Natural killer cell (primary cell): ENCODE results near the gene CHD3. TPM values are rescaled to one million over a fixed set of nuclear protein-coding genes. Genes with fewer than 3 reads are reported as not detected.

Experiments
- ATAC-seq, 3 donors: fragments of 150-1000 bp in 2 of 3; fragments of 200-7000 bp in 1 of 3; cut with Tn5 transposase; 1 replicate in 1 of 3; 2 replicates in 2 of 3; pipeline ENCODE4 v1.10.0; 2021; ENCODE audit warnings: mild to moderate bottlenecking in 2 of 3, moderate library complexity in 2 of 3
- DNase-seq, 2 donors: peaks; one replicate each; pipeline versions ENCODE4 v3.0.0 to v3.0.0-alpha.2; 2013 to 2021; ENCODE audit warnings: mixed read lengths in 1 of 2
- H3K27ac ChIP-seq: one replicate; pipeline ENCODE4 v1.5.1; 2013; ENCODE audit warnings: mild to moderate bottlenecking, low read length
- H3K27me3 ChIP-seq: one replicate; pipeline ENCODE4 v1.6.1; 2013; ENCODE audit warnings: low read length; ENCODE audit not compliant: control insufficient read depth, insufficient read depth
- H3K36me3 ChIP-seq: one replicate; pipeline ENCODE4 v1.6.1; 2013; ENCODE audit warnings: low read length; ENCODE audit not compliant: control insufficient read depth, insufficient read depth
- H3K4me1 ChIP-seq: one replicate; pipeline ENCODE4 v1.6.1; 2013; ENCODE audit warnings: low read length; ENCODE audit not compliant: control insufficient read depth, insufficient read depth
- H3K4me3 ChIP-seq: one replicate; pipeline ENCODE4 v1.5.1; 2013; ENCODE audit warnings: low read length
- H3K9me3 ChIP-seq: one replicate; pipeline ENCODE4 v1.6.1; 2013; ENCODE audit warnings: low read length; ENCODE audit not compliant: control insufficient read depth, insufficient read depth
- H3K27ac Mint-ChIP-seq, 2 donors: one replicate each; pipeline ENCODE4 v1.8.0; 2022; ENCODE audit warnings: mild to moderate bottlenecking in 2 of 2, mixed read lengths in 2 of 2, moderate library complexity in 1 of 2
- H3K27me3 Mint-ChIP-seq, 2 donors: one replicate each; pipeline ENCODE4 v1.8.0; 2022; ENCODE audit warnings: low read depth in 2 of 2, mixed read lengths in 2 of 2
- H3K36me3 Mint-ChIP-seq: one replicate; pipeline ENCODE4 v1.8.0; 2022; ENCODE audit warnings: mixed read lengths
- H3K4me1 Mint-ChIP-seq, 2 donors: one replicate each; pipeline ENCODE4 v1.8.0; 2022; ENCODE audit warnings: mixed read lengths in 2 of 2
- H3K4me3 Mint-ChIP-seq: one replicate; pipeline ENCODE4 v1.8.0; 2022; ENCODE audit warnings: mild to moderate bottlenecking, moderate library complexity, mixed read lengths
- H3K9me3 Mint-ChIP-seq, 2 donors: one replicate each; pipeline ENCODE4 v1.8.0; 2022; ENCODE audit warnings: mixed read lengths in 2 of 2
- CTCF ChIP-seq: fragments of 200-600 bp; IDR thresholded peaks from one replicate; pipeline ENCODE4 v1.8.0; 2022; ENCODE audit warnings: antibody characterized with exemption
- WGBS: methylation state at CpG from one replicate; pipeline ENCODE4 v1.1.7; 2013; ENCODE audit warnings: missing lambda C conversion rate; ENCODE audit not compliant: insufficient coverage; 5-methylcytosine and 5-hydroxymethylcytosine counted together
- intact Hi-C: fragments of 100-400 bp; cut with micrococcal nuclease; formaldehyde crosslinking; loops from one replicate; pipeline ENCODE4 v1.14.2; 2022
- total RNA-seq, 4 donors: library from RNA; stranded (reverse); fragments of 120-200 nt in 1 of 4; gene quantifications; one replicate each; pipeline versions ENCODE4 v1.2.3 to v1.2.4, GENCODE V29; 2013 to 2022

Gene CHD3
- total RNA-seq, 3 donors from 2014 or later (not counting 1 experiment from before 2014, with no cell fraction given): 215 to 275 (median 218) TPM

- Mint-ChIP-seq H3K27me3 (no peaks in the 10 kb centered on the region), H3K27ac (peak overlapping the region in 1 of 2 donors; percentile 21), H3K9me3 (no peaks in the 10 kb centered on the region), H3K4me1 (peaks cover 19 to 20% of the 10 kb centered on the region in 2 donors), H3K36me3 (peaks cover 8% of the 10 kb centered on the region), H3K4me3 (no peak overlapping the region)
- Histone ChIP-seq H3K27ac (no peak overlapping the region), H3K27me3 (no peaks in the 10 kb centered on the region), H3K9me3 (no peaks in the 10 kb centered on the region), H3K4me3 (no peak overlapping the region), H3K4me1 (peaks cover 12% of the 10 kb centered on the region), H3K36me3 (peaks cover 57% of the 10 kb centered on the region)
- ATAC-seq (no peak), DNase-seq (no peak)
- TF ChIP-seq CTCF: no peak
- WGBS: 94% methylated on average over 12 of the region's 13 CpGs
- intact Hi-C loops: loop anchor here (5.0 kb wide), 1 partner anchor 48 kb away; no protein-coding TSS in a partner anchor
Measured at GRCh38 chr17:7910711-7911110, 22.1 kb downstream of the CHD3 start.

GRCh38 chr17:7911116-7911515 lies 22.5 kb downstream of the CHD3 start:
- H3K9me3 Mint-ChIP-seq: no peaks in the 10 kb centered on the region
- no peak for ATAC-seq
- H3K4me3 Mint-ChIP-seq: no peak overlapping the region
- Histone ChIP-seq H3K9me3 (no peaks in the 10 kb centered on the region), H3K4me1 (peaks cover 14% of the 10 kb centered on the region), H3K27me3 (no peaks in the 10 kb centered on the region), H3K4me3 (no peak overlapping the region), H3K36me3 (peaks cover 53% of the 10 kb centered on the region), H3K27ac (no peak overlapping the region)
- peaks cover 19 to 21% of the 10 kb centered on the region in 2 donors for H3K4me1 Mint-ChIP-seq
- H3K27me3 Mint-ChIP-seq: no peaks in the 10 kb centered on the region
- no peak for TF ChIP-seq CTCF
- intact Hi-C loops: loop anchor here (5.0 kb wide), 1 partner anchor 49 kb away; no protein-coding TSS in a partner anchor
- H3K36me3 Mint-ChIP-seq: peaks cover 8% of the 10 kb centered on the region
- DNase-seq: no peak
- 88% methylated on average over 8 of the region's 9 CpGs for WGBS
- H3K27ac Mint-ChIP-seq: peak overlapping the region in 1 of 2 donors; percentile 21

- 32% methylated on average over 3 of the region's 3 CpGs for WGBS
- Histone ChIP-seq H3K36me3 (peaks cover 34% of the 10 kb centered on the region), H3K4me3 (no peak overlapping the region), H3K27ac (no peak overlapping the region), H3K9me3 (no peaks in the 10 kb centered on the region), H3K27me3 (no peaks in the 10 kb centered on the region), H3K4me1 (peaks cover 23% of the 10 kb centered on the region)
- no peaks in the 10 kb centered on the region for H3K9me3 Mint-ChIP-seq
- no peaks in the 10 kb centered on the region for H3K27me3 Mint-ChIP-seq
- peak; percentile 71 for TF ChIP-seq CTCF
- H3K4me1 Mint-ChIP-seq: peaks cover 26 to 30% of the 10 kb centered on the region in 2 donors
- peaks cover 6% of the 10 kb centered on the region for H3K36me3 Mint-ChIP-seq
- peak; percentile 44 to 67 (median 46) for ATAC-seq
- peak in 1 of 2 donors; percentile 88 for DNase-seq
- H3K4me3 Mint-ChIP-seq: peak overlapping the region; percentile 66
- H3K27ac Mint-ChIP-seq: peak overlapping the region; percentile 57 to 71
- intact Hi-C loops: loop anchor here (1.0 to 5.0 kb wide), 4 partner anchors 51 to 144 kb away; no protein-coding TSS in a partner anchor
Measured at GRCh38 chr17:7912927-7913524, 24.4 kb downstream of the CHD3 start.
